Body of pancreas (tissue), 4 donors: ENCODE results near the gene CCDC6. TPM values are rescaled to one million over a fixed set of nuclear protein-coding genes. Genes with fewer than 3 reads are reported as not detected.
"Not testable (repeated sequence)": the region's sequence is repeated elsewhere in the genome, so short reads cannot be mapped to it uniquely, and the experiment has no call there.

ENCODE experiments used
- ATAC-seq: fragments of 150-250 bp; one replicate; pipeline ENCODE4 v1.9.1; 2016
- DNase-seq, 4 donors: peaks; one replicate each; pipeline ENCODE4 v3.0.0-alpha.2; 2019
- H3K27ac ChIP-seq, 4 donors: fragments of 200-600 bp; sonication (generic); 1 replicate in 3 of 4; 2 replicates in 1 of 4; pipeline versions ENCODE4 v1.5.1 to v1.6.1; 2016 to 2019; ENCODE audit warnings: mild to moderate bottlenecking in 1 of 4, mixed read lengths in 1 of 4, moderate library complexity in 1 of 4
- H3K27me3 ChIP-seq, 2 donors: fragments of 200-600 bp; sonication (generic); one replicate each; pipeline ENCODE4 v1.6.0; 2016; ENCODE audit warnings: mild to moderate bottlenecking in 1 of 2
- H3K36me3 ChIP-seq, 2 donors: fragments of 200-600 bp; sonication (generic); replicated peaks in 1 of 2; 2 replicates each; pipeline ENCODE4 v1.5.1; 2016; ENCODE audit warnings: low read depth in 2 of 2; ENCODE audit not compliant: insufficient read depth in 1 of 2
- H3K4me1 ChIP-seq: fragments of 200-600 bp; sonication (generic); one replicate; pipeline ENCODE4 v1.6.0; 2016
- H3K4me3 ChIP-seq, 2 donors: fragments of 200-600 bp; sonication (generic); 1 replicate in 1 of 2; 2 replicates in 1 of 2; pipeline ENCODE4 v1.5.1; 2016 to 2019
- H3K9me3 ChIP-seq, 3 donors: fragments of 200-600 bp; sonication (generic); 1 replicate in 2 of 3; 2 replicates in 1 of 3; pipeline ENCODE4 v1.5.1; 2016
- POLR2A ChIP-seq, 3 donors: fragments of 450-650 bp; IDR thresholded peaks; one replicate each; pipeline ENCODE4 v1.6.1; 2016; ENCODE audit warnings: antibody characterized with exemption in 3 of 3, mild to moderate bottlenecking in 2 of 3
- WGBS, 2 donors: methylation state at CpG; one replicate each; pipeline ENCODE4 v1.1.5; 2017; 5-methylcytosine and 5-hydroxymethylcytosine counted together
- intact Hi-C: fragments of 100-400 bp; cut with DNase I; formaldehyde crosslinking; loops from one replicate; pipeline ENCODE4 v1.15.1; 2023
- total RNA-seq, 2 donors: library from RNA; depleted of rRNA; stranded (reverse); fragments of >200 nt; gene quantifications; one replicate each; pipeline ENCODE4 v1.1.0, GENCODE V29; 2016
- TF ChIP-seq, protein P1 (sequence below), 7 experiments: fragments of 450-650 bp in 4 of 7; fragments of 200-600 bp in 3 of 7; sonication (generic) in 3 of 7; IDR thresholded peaks; one replicate each; pipeline ENCODE4 v1.5.1; 2016 to 2019; ENCODE audit warnings: antibody characterized with exemption in 7 of 7

The CCDC6 gene
- total RNA-seq, 2 donors from 2014 or later: 26.7 to 35.8 TPM

DNA sequence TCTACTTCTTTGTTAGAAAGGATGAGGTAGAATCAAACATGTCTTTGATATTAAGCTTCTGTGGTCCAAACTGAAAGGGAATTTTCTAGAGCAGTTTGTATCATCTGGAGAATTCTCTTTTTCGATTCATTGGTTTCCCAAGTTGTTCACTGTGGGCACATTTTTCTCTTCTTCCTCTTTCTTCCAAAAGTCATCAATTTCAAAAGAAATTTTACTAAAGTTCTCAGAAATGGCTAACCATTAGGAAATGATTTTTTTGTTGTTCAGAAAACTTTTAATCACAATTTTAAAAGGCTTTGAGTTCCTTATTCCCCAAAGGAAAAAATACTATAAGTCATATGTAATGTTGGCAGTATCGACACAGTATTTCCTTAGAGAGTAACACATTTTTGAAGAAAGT, 28.3 kb upstream of the CCDC6 start:
- Histone ChIP-seq H3K4me1 (no peaks in the 10 kb centered on the region), H3K36me3 (no peaks in the 10 kb centered on the region), H3K4me3 (no peak overlapping the region), H3K27me3 (no peaks in the 10 kb centered on the region), H3K27ac (no peak overlapping the region), H3K9me3 (no peaks in the 10 kb centered on the region)
- WGBS, 2 donors: 71 to 85% methylated on average over 2 of the region's 2 CpGs
- ATAC-seq (no peak), DNase-seq (no peak)
- intact Hi-C loops: no loop called here
- no peak for TF ChIP-seq POLR2A (IDR thresholded peaks at IDR 0.05)
- TF ChIP-seq, protein P1, sequence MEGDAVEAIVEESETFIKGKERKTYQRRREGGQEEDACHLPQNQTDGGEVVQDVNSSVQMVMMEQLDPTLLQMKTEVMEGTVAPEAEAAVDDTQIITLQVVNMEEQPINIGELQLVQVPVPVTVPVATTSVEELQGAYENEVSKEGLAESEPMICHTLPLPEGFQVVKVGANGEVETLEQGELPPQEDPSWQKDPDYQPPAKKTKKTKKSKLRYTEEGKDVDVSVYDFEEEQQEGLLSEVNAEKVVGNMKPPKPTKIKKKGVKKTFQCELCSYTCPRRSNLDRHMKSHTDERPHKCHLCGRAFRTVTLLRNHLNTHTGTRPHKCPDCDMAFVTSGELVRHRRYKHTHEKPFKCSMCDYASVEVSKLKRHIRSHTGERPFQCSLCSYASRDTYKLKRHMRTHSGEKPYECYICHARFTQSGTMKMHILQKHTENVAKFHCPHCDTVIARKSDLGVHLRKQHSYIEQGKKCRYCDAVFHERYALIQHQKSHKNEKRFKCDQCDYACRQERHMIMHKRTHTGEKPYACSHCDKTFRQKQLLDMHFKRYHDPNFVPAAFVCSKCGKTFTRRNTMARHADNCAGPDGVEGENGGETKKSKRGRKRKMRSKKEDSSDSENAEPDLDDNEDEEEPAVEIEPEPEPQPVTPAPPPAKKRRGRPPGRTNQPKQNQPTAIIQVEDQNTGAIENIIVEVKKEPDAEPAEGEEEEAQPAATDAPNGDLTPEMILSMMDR (IDR thresholded peaks at IDR 0.05): no peak

DNA sequence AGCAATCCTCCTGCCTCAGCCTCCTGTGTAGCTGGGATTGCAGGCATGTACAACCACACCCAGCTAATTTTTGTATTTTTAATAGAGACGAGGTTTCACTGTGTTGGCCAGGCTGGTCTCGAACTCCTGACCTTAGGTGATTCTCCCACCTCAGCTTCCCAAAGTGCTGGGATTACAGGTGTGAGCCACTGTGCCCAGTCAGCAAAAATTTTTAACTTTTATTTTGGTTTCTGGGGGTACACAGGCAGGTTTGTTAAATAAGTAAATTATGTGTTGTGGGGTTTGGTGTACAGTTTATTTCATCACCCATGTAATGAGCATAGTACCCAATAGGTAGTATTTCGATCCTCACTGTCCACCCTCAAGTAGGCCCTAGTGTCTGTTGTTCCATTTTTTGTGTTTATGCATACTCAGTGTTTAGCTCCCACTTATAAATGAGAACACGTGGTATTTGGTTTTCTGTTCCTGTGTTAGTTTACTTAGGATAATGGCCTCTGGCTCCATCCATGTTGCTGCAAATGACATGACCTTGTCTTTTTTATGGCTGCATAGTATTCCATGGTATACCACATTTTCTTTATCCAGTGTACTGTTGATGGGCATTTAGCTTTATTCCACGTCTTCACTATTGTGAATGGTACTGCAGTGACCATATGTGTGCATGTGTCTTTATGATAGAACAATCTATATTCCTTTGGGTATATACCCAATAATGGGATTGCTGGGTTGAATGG, 24.6 kb upstream of the CCDC6 start:
- 81 to 82% methylated on average over 5 of the region's 5 CpGs for WGBS, 2 donors

DNA sequence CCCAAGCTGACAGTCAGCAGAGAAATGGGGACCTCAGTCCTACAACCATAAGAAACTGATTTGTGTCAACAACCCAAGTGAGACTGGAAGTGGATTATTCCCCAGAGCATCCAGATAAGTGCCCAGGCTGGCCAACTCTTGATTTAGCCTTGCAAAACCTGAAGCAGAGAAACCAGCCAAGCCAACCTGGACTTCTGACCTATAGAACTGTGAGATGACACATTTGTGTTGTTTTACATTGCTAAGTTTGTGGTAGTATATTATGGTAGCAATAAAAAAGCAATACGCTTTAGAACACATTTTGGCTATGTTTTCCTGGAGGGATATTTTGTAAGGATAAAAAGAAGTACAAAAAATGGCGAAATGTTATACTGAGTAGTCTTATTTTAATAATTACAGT, 19.7 kb upstream of the CCDC6 start:
- intact Hi-C loops: no loop called here
- 89 to 90% methylated on average over 2 of the region's 2 CpGs for WGBS, 2 donors
- H3K27me3 ChIP-seq: no peaks in the 10 kb centered on the region
- TF ChIP-seq POLR2A (IDR thresholded peaks at IDR 0.05): no peak
- TF ChIP-seq, protein P1 (IDR thresholded peaks at IDR 0.05): no peak
- H3K9me3 ChIP-seq: no peaks in the 10 kb centered on the region
- H3K27ac ChIP-seq: no peak overlapping the region
- DNase-seq (no peak), ATAC-seq (no peak)
- no peaks in the 10 kb centered on the region for H3K4me1 ChIP-seq
- H3K36me3 ChIP-seq: no peaks in the 10 kb centered on the region
- H3K4me3 ChIP-seq: no peak overlapping the region

More for the DNA sequence above, 24.6 kb upstream of the CCDC6 start:
- H3K27me3 ChIP-seq, H3K4me1 ChIP-seq, intact Hi-C loops, ATAC-seq, H3K27ac ChIP-seq, DNase-seq, H3K36me3 ChIP-seq, H3K9me3 ChIP-seq, H3K4me3 ChIP-seq: not testable (repeated sequence)

DNA sequence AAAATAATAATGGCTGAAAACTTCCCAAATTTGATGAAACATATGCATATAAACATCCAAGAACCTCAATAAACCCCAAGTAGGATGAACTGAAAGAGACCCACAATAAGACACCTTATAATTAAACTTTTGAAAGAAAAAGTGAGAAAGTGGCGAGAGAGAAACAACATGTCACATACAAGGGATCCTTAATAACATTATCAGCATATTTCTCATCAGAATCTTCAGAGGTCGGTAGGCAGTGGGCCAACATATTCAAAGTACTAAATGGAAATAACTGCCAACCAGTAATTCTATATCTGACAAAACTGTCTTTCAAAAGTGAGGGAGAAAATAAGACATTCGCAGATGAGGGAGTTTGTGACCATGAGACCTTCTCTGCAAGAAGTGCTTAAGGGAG, 16.6 kb upstream of the CCDC6 start:
- WGBS, 2 donors: 51 to 63% methylated on average over 3 of the region's 3 CpGs
- intact Hi-C loops: no loop called here
- TF ChIP-seq, protein P1 (IDR thresholded peaks at IDR 0.05): no peak
- TF ChIP-seq POLR2A (IDR thresholded peaks at IDR 0.05): no peak

DNA sequence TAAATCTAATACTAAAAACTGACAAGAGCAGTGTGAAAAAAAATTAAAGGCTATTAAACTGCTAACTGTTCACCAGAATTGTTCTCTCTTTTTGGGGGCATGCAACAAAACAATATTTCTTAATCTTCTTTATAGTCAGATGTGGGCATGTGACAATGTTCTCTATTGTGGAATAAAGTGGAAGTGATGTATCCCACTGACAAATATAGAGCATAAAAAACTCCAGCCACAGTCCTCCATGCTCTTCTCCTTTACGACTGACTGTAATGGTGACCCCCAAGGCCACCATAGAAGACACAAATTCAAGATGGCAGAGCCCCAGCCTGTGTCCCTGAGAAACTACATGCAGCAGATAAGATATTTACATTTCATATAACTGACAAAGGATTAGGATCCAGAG, 11.6 kb upstream of the CCDC6 start:
- ATAC-seq (no peak), DNase-seq (no peak)
- Histone ChIP-seq H3K27ac (no peak overlapping the region), H3K4me3 (no peak overlapping the region), H3K4me1 (no peaks in the 10 kb centered on the region), H3K27me3 (no peaks in the 10 kb centered on the region), H3K9me3 (no peaks in the 10 kb centered on the region), H3K36me3 (no peaks in the 10 kb centered on the region)
- 71% methylated on average over 1 of the region's 1 CpG for WGBS, 2 donors
- TF ChIP-seq, protein P1 (IDR thresholded peaks at IDR 0.05): no peak
- no peak for TF ChIP-seq POLR2A (IDR thresholded peaks at IDR 0.05)
- intact Hi-C loops: no loop called here

More for the DNA sequence above, 16.6 kb upstream of the CCDC6 start:
- H3K9me3 ChIP-seq: no peaks in the 10 kb centered on the region
- no peak overlapping the region for H3K4me3 ChIP-seq
- no peaks in the 10 kb centered on the region for H3K4me1 ChIP-seq
- no peaks in the 10 kb centered on the region for H3K27me3 ChIP-seq
- no peak for DNase-seq
- no peak for ATAC-seq
- H3K27ac ChIP-seq: no peak overlapping the region
- no peaks in the 10 kb centered on the region for H3K36me3 ChIP-seq
